Neutrophil (primary cell): ENCODE results near the gene SGCE.

Source experiments
- H3K27ac ChIP-seq: fragments of 200-600 bp; sonication (generic); 2 replicates; pipeline ENCODE4 v1.5.1; 2016; ENCODE audit warnings: mild to moderate bottlenecking, moderate library complexity
- H3K27me3 ChIP-seq: fragments of 200-600 bp; sonication (generic); 2 replicates; pipeline ENCODE4 v1.6.0; 2016; ENCODE audit warnings: mild to moderate bottlenecking
- H3K36me3 ChIP-seq: fragments of 200-600 bp; sonication (generic); 2 replicates; pipeline ENCODE4 v1.5.1; 2017
- H3K4me1 ChIP-seq, 2 experiments: fragments of 200-600 bp in 1 of 2; sonication (generic) in 1 of 2; 1 replicate in 1 of 2; 2 replicates in 1 of 2; pipeline versions ENCODE4 v1.5.1 to v1.6.1; 2013 to 2016; ENCODE audit warnings: low read depth in 1 of 2, low read length in 1 of 2, mild to moderate bottlenecking in 1 of 2, moderate library complexity in 1 of 2; ENCODE audit not compliant: control insufficient read depth in 1 of 2, insufficient read depth in 1 of 2
- H3K4me3 ChIP-seq, 2 experiments: fragments of 200-600 bp in 1 of 2; sonication (generic) in 1 of 2; 1 replicate in 1 of 2; 2 replicates in 1 of 2; pipeline ENCODE4 v1.5.1; 2013 to 2016; ENCODE audit warnings: low read depth in 1 of 2, low read length in 1 of 2, mild to moderate bottlenecking in 1 of 2, moderate library complexity in 1 of 2
- H3K9me3 ChIP-seq: fragments of 200-600 bp; sonication (generic); 2 replicates; pipeline ENCODE4 v1.5.1; 2016
- TF ChIP-seq, protein P1 (sequence below): fragments of 200-600 bp; sonication (generic); IDR thresholded peaks from 2 replicates; pipeline ENCODE4 v1.5.1; 2016; ENCODE audit warnings: antibody characterized with exemption

The SGCE gene

DNA sequence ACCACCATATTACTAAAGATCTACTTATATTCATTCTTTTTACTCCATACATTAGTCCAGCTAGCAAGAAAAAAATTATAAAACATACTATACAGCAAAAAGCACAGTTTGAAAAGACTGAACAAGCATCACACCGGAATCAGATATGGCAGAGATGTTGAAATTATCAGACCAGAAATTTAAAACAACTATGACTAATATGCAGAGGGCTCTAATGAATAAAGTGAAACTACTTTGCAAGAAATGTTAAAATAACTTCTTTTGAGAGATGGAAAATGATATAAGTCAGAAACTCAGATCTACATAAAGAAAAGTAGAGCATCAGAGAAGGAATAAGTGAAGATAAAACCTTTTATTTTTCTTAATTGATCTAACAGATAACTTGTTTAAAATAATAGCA, 50.9 kb downstream of the SGCE start:
- no peak overlapping the region for H3K27ac ChIP-seq
- H3K27me3 ChIP-seq = no peaks in the 10 kb centered on the region
- no peaks in the 10 kb centered on the region for H3K4me1 ChIP-seq
- TF ChIP-seq, protein P1, sequence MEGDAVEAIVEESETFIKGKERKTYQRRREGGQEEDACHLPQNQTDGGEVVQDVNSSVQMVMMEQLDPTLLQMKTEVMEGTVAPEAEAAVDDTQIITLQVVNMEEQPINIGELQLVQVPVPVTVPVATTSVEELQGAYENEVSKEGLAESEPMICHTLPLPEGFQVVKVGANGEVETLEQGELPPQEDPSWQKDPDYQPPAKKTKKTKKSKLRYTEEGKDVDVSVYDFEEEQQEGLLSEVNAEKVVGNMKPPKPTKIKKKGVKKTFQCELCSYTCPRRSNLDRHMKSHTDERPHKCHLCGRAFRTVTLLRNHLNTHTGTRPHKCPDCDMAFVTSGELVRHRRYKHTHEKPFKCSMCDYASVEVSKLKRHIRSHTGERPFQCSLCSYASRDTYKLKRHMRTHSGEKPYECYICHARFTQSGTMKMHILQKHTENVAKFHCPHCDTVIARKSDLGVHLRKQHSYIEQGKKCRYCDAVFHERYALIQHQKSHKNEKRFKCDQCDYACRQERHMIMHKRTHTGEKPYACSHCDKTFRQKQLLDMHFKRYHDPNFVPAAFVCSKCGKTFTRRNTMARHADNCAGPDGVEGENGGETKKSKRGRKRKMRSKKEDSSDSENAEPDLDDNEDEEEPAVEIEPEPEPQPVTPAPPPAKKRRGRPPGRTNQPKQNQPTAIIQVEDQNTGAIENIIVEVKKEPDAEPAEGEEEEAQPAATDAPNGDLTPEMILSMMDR = no peak
- H3K9me3 ChIP-seq = no peaks in the 10 kb centered on the region
- H3K36me3 ChIP-seq = no peaks in the 10 kb centered on the region
- no peak overlapping the region for H3K4me3 ChIP-seq

DNA sequence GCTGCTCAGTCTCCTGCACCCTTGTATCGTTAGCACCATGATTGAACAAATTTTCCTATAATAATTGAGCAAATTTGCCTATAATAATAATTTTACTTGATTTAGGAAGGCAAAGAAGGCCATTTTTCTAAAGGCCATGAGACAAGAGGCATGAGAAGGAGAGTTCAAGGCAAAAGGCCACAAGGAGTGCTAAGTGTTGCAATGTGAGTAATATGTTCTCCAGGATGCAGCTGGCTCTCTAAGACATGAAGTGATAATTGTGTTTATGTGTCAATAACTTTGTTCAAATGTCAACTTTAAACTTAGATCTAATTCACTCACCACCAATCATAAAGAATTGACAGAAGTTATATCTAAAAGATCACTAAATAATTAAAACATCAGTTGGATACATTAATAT, 53.8 kb downstream of the SGCE start:
- Histone ChIP-seq H3K27me3 (no peaks in the 10 kb centered on the region), H3K4me3 (no peak overlapping the region), H3K36me3 (no peaks in the 10 kb centered on the region), H3K4me1 (no peaks in the 10 kb centered on the region), H3K27ac (no peak overlapping the region), H3K9me3 (no peaks in the 10 kb centered on the region)
- TF ChIP-seq, protein P1 = no peak

DNA sequence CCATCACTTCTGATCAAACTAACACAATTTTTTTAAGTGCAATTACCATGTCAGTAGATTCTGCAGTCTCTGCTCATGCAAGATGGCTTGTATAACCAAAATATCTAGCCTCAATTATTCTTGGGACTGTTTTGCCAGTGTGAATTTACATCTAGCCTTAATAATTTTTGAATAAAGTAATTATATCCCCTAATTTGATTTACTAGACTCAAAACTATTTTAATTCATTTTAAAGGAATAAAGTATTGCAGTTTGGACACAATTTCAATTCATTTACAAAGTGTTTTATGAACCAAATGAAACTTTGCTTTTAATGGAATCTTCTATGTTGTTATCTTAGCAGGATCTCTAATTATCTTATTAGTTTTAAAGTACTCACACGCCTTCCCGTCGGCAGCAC, 55.7 kb downstream of the SGCE start:
- H3K4me3 ChIP-seq = no peak overlapping the region
- no peaks in the 10 kb centered on the region for H3K36me3 ChIP-seq
- no peaks in the 10 kb centered on the region for H3K27me3 ChIP-seq
- no peaks in the 10 kb centered on the region for H3K9me3 ChIP-seq
- no peak overlapping the region for H3K27ac ChIP-seq
- no peaks in the 10 kb centered on the region for H3K4me1 ChIP-seq
- TF ChIP-seq, protein P1 = no peak

DNA sequence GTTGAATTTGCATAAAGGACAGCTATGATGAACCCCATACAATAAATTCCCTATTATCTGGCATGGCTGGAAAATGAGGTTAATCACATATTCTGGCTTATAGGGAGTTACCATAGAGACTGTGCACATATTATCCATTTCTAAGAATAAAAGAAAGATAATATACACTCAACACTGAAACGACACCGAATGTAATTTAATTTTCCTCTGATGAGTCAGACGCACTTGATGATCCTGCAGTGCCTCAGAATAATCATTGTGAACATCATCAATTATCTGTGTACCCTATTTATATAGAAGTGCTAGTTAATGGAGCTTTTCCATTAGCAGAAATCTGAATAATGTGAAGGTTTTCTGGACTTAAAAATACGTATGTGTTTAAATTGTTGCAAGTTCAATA, 60.2 kb downstream of the SGCE start:
- no peak overlapping the region for H3K4me3 ChIP-seq
- H3K9me3 ChIP-seq = no peaks in the 10 kb centered on the region
- H3K36me3 ChIP-seq = no peaks in the 10 kb centered on the region
- no peak overlapping the region for H3K27ac ChIP-seq
- no peaks in the 10 kb centered on the region for H3K27me3 ChIP-seq
- H3K4me1 ChIP-seq = peaks cover 0 to 6% of the 10 kb centered on the region in 2 experiments
- TF ChIP-seq, protein P1 = no peak

DNA sequence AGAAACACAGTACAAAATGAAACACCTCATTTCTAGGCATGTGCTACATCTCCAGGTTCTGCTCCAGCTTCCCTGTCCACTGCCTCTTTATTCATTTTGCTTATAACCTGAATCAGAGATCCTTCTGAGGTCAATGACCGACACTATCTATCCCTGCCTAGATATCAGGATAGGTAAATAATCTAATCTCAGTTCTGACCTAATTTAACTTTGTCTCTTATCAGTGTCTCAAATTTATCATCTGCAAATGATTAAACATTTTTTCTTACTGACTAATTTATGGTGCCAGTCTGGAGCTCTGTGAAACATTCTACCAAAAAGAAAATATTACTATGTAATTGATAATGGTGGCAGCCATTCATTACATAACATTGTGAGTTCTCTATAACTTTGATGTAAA, 61.1 kb downstream of the SGCE start:
- no peak overlapping the region for H3K27ac ChIP-seq
- H3K4me3 ChIP-seq = no peak overlapping the region
- H3K9me3 ChIP-seq = no peaks in the 10 kb centered on the region
- peaks cover 0 to 6% of the 10 kb centered on the region in 2 experiments for H3K4me1 ChIP-seq
- TF ChIP-seq, protein P1 = no peak
- H3K27me3 ChIP-seq = no peaks in the 10 kb centered on the region
- H3K36me3 ChIP-seq = no peaks in the 10 kb centered on the region

DNA sequence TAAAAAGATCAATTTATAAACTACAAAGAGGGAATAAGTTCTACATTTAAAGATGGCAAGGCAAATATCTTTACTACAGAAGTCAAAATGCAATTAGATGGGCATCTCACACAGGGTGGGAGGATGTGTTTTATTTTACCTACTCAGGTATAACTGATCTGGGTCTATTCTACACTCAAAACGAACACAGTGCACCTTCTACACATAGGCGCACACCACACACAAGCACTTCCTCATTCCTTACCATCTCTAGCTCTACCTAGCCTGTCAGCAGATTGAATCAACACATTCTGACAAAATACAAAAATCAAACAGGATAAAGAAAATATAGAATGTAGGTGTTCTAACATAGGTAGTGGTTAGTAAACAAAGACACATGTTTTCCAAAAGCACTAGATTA, 64.8 kb downstream of the SGCE start:
- Histone ChIP-seq H3K4me3 (no peak overlapping the region), H3K4me1 (peaks cover 0 to 6% of the 10 kb centered on the region in 2 experiments), H3K9me3 (no peaks in the 10 kb centered on the region), H3K27ac (no peak overlapping the region), H3K27me3 (no peaks in the 10 kb centered on the region), H3K36me3 (no peaks in the 10 kb centered on the region)
- TF ChIP-seq, protein P1 = no peak
